ENCODE results near the gene TMEM178A. TPM values are rescaled to one million over a fixed set of nuclear protein-coding genes. Genes with fewer than 3 reads are reported as not detected.

TMEM178A gene
- polyA plus RNA-seq (2011; rRNA removed): 0.74 and 0.87 TPM in 2 replicates
- polyA plus RNA-seq (2012; cell fraction: cytosol; rRNA removed): 0.03 TPM in 2 replicates
- polyA plus RNA-seq (2012; cell fraction: nucleus; rRNA removed): 0.68 and 0.75 TPM in 2 replicates
- 0.13 to 0.15 TPM in 2 of 3 replicates, not detected in the other for polyA plus RNA-seq (2017; fragmentation: RNase III; extraction: RNeasy Plus Mini Kit Qiagen cat#74134 plus additional on column Dnase treatment)
- 0.99 TPM in 1 of 2 replicates, not detected in the other for polyA minus RNA-seq (2011; rRNA and poly(A)+ RNA removed)

GRCh38 chr2:39665811-39666490 is at the start of gene TMEM178A:
Gene TMEM178A, plus strand, starts transcription at chr2:39665917. Its CDS starts 58 bp downstream, at chr2:39665975.
- Histone ChIP-seq H3K4me1 (peaks cover 4% of the 10 kb centered on the region; the same call in 2 of the 3 replicates), H3K9me3 (0 out of 3 replicates have a peak, but pooled peaks cover 2% of the 10 kb centered on the region), H3K4me3 (peak within 1 kb of the TSS; percentile 68), H3K27ac (peak within 1 kb of the TSS in 1 of 2 experiments; percentile 32; a peak in 4 of 6 replicates), H3K4me2 (peak within 1 kb of the TSS; percentile 98)
- POLR2A ChIA-PET: no interaction called here
- WGBS (ENCODE audit: missing lambda C conversion rate): 12% methylated on average over 40 of the region's 90 CpGs
- DNase-seq (ENCODE audit: low read depth in 1 of 2, low spot score in 1 of 2) (peak in 1 of 2 experiments; percentile 29), ATAC-seq (peak; percentile 47 to 73; a peak in 5 of 6 replicates), FAIRE-seq (no peak)
- CTCF ChIA-PET: interaction anchor here (0.6 kb wide), 1 partner anchor 31 kb away, joined by 3 read pairs; no protein-coding TSS in a partner anchor
- TF ChIP-seq MAX (IDR thresholded peaks at IDR 0.05): 0 out of 2 replicates have a peak, but pooled peaks have one; percentile 9
- no peak for TF ChIP-seq USF2 (IDR thresholded peaks at IDR 0.05)
- no peak for TF ChIP-seq CHD4 (IDR thresholded peaks at IDR 0.05; ENCODE audit: borderline replicate concordance)

- FAIRE-seq: no peak
- no peak overlapping the region for H3K27ac ChIP-seq
Measured at GRCh38 chr2:39618236-39618635, 47.5 kb upstream of the TMEM178A start.

GRCh38 chr2:39618736-39619135 is 47.0 kb upstream of the TMEM178A start:
- H3K4me3 ChIP-seq: no peak overlapping the region
- peaks cover 3% of the 10 kb centered on the region; the same call in 1 of the 3 replicates for H3K9me3 ChIP-seq
- no peak overlapping the region for H3K27ac ChIP-seq
- DNase-seq (ENCODE audit: low read depth in 1 of 2, low spot score in 1 of 2) (no peak), ATAC-seq (no peak), FAIRE-seq (no peak)
- no peak overlapping the region for H3K4me2 ChIP-seq
- WGBS (ENCODE audit: missing lambda C conversion rate): 50% methylated on average over 2 of the region's 2 CpGs
- no peaks in the 10 kb centered on the region for H3K4me1 ChIP-seq
- POLR2A ChIA-PET: no interaction called here
- CTCF ChIA-PET: interaction anchor here (0.9 kb wide), 1 partner anchor 25 kb away, joined by 3 read pairs; no protein-coding TSS in a partner anchor
- TF ChIP-seq MAFK (IDR thresholded peaks at IDR 0.05; ENCODE audit: partially characterized antibody) (peak; percentile 30), RNF2 (IDR thresholded peaks at IDR 0.05; ENCODE audit: borderline replicate concordance, low read depth) (no peak)

More at GRCh38 chr2:39618236-39618635, 47.5 kb upstream of the TMEM178A start:
- Histone ChIP-seq H3K4me2 (no peak overlapping the region), H3K4me3 (no peak overlapping the region), H3K9me3 (peaks cover 3% of the 10 kb centered on the region; the same call in 1 of the 3 replicates), H3K4me1 (no peaks in the 10 kb centered on the region)
- ChIA-PET POLR2A (no interaction called here), CTCF (interaction anchor here (1.4 kb wide), 1 partner anchor 9 kb away, joined by 3 read pairs; no protein-coding TSS in a partner anchor)
- TF ChIP-seq CBX2 (IDR thresholded peaks at IDR 0.05; ENCODE audit: borderline replicate concordance, low read depth) (no peak), EP300 (IDR thresholded peaks at IDR 0.05) (no peak), CEBPB (IDR thresholded peaks at IDR 0.05) (no peak), RARB (CRISPR knock-in tag; IDR thresholded peaks at IDR 0.05) (no peak), ZSCAN20 (CRISPR knock-in tag; IDR thresholded peaks at IDR 0.05) (no peak), PHF8 (IDR thresholded peaks at IDR 0.05; ENCODE audit: borderline replicate concordance, low read depth) (no peak), FOXS1 (CRISPR knock-in tag; IDR thresholded peaks at IDR 0.05) (no peak), CBX8 (IDR thresholded peaks at IDR 0.05) (no peak), TP53 (CRISPR knock-in tag; IDR thresholded peaks at IDR 0.05) (no peak), NPAS2 (CRISPR knock-in tag; IDR thresholded peaks at IDR 0.05; ENCODE audit: borderline replicate concordance) (no peak), BHLHE40 (IDR thresholded peaks at IDR 0.05; ENCODE audit: low read depth, low read length) (no peak), JUNB (IDR thresholded peaks at IDR 0.05) (no peak), JUN (IDR thresholded peaks at IDR 0.05) (no peak), KDM5A (IDR thresholded peaks at IDR 0.05) (no peak), RCOR1 (IDR thresholded peaks at IDR 0.05; ENCODE audit: low read depth, low read length) (no peak), CHD4 (IDR thresholded peaks at IDR 0.05; ENCODE audit: borderline replicate concordance) (no peak)
- ATAC-seq (no peak), DNase-seq (ENCODE audit: low read depth in 1 of 2, low spot score in 1 of 2) (no peak)
- WGBS (ENCODE audit: missing lambda C conversion rate): 77% methylated on average over 1 of the region's 1 CpG
